Tibial nerve (tissue), 3 donors: ENCODE data around the gene NCK2.

ENCODE experiments used
- CTCF ChIP-seq, 5 experiments: fragments of 200-600 bp in 3 of 5; fragments of 450-650 bp in 2 of 5; sonication (generic) in 3 of 5; IDR thresholded peaks; one replicate each; pipeline ENCODE4 v1.5.1; 2016 to 2019; ENCODE audit warnings: antibody characterized with exemption in 5 of 5, mild to moderate bottlenecking in 3 of 5, moderate library complexity in 2 of 5
- POLR2A ChIP-seq, 2 donors: fragments of 450-650 bp; IDR thresholded peaks; one replicate each; pipeline ENCODE4 v1.6.1; 2017; ENCODE audit warnings: antibody characterized with exemption in 2 of 2, mild to moderate bottlenecking in 2 of 2, moderate library complexity in 2 of 2

GRCh38 chr2:105800953-105801635, 56.4 kb downstream of the NCK2 start:
- TF ChIP-seq CTCF (IDR thresholded peaks at IDR 0.05) (no peak), POLR2A (IDR thresholded peaks at IDR 0.05) (no peak)
